ENCODE measurements around the gene AUTS2. TPM values are rescaled to one million over a fixed set of nuclear protein-coding genes. Genes with fewer than 3 reads are reported as not detected.

The AUTS2 gene
- total and polyA plus RNA-seq, 2 experiments from 2014 or later = 32.0 to 91.0 TPM

- TF ChIP-seq ZNF462 (CRISPR knock-in tag; IDR thresholded peaks at IDR 0.05) = no peak
- no peak for TF ChIP-seq ETS1 (IDR thresholded peaks at IDR 0.05)
- TF ChIP-seq REST (IDR thresholded peaks at IDR 0.05; ENCODE audit: unreplicated experiment) = no peak
- no peak for TF ChIP-seq JUNB (IDR thresholded peaks at IDR 0.05; ENCODE audit: unreplicated experiment)
These were observed 970.5 kb downstream of the AUTS2 start (continued) for GRCh38 chr7:70568674-70569334.

Measured in GM23338 (cell line).